GM19239 (cell line): ENCODE data around the gene TRIP10.
"Not testable (repeated sequence)": the region's sequence is repeated elsewhere in the genome, so short reads cannot be mapped to it uniquely, and the experiment has no call there.

ENCODE experiments used
- DNase-seq: peaks from one replicate; pipeline ENCODE4 v3.0.0; 2011; ENCODE audit warnings: low spot score; ENCODE audit not compliant: insufficient read length
- FAIRE-seq: peaks from 2 replicates; lab custom pipeline; 2011; peaks lifted over from hg19 to GRCh38; lab: Jason Lieb, UNC

TRIP10 gene

GRCh38 chr19:6765738-6766356, 26.4 kb downstream of the TRIP10 start:
- FAIRE-seq (no peak), DNase-seq (no peak)

- DNase-seq (no peak), FAIRE-seq (peak; percentile 33)
Observed at GRCh38 chr19:6766357-6767080, 27.0 kb downstream of the TRIP10 start.

DNA sequence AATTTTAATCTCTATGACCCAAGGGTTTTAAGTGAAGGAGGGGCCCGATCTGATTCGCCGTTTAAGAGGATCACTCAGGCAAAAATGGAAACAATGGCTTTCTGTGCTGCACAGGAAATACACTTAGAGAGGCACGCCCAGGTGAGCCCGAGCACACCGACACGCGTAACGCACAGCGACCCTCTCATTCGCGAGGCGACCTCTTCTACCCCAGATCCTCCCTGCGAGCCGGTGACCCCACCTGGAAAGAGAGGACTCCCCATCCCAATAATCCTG, 27.5 kb downstream of the TRIP10 start:
- no peak for DNase-seq
- FAIRE-seq = no peak

GRCh38 chr19:6767357-6768235, 28.1 kb downstream of the TRIP10 start, which contains the start of gene SH2D3A:
TSS of gene SH2D3A (minus strand) at chr19:6767435. CDS start at chr19:6763748, 3,687 bp downstream.
- peak; percentile 75 for DNase-seq
- peak; percentile 94 for FAIRE-seq

DNA sequence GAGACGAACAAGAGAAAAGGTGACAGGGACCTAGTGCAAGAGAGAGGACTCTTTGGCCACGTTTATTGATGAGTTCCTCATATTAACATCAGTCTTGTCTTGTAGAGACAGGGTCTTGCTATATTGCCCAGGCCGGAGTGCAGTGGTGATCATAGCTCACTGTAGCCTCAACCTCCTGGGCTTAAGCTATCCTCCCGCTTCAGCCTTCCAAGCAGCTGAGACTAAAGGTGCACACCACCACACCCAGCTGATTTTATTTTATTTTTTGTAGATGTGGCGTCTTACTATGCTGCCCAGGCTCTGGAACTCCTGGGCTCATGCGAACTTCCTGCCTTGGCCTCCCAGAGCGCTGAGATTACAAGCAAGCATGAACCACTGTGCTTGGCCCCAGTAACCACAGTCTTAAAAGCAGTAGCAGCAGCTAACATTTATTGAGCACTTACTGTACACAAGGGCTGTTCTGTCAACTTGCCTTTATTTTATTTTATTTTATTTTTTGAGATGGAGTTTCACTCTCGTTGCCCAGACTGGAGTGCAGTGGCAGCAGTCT, 28.8 kb downstream of the TRIP10 start:
- no peak for FAIRE-seq
- no peak for DNase-seq

DNA sequence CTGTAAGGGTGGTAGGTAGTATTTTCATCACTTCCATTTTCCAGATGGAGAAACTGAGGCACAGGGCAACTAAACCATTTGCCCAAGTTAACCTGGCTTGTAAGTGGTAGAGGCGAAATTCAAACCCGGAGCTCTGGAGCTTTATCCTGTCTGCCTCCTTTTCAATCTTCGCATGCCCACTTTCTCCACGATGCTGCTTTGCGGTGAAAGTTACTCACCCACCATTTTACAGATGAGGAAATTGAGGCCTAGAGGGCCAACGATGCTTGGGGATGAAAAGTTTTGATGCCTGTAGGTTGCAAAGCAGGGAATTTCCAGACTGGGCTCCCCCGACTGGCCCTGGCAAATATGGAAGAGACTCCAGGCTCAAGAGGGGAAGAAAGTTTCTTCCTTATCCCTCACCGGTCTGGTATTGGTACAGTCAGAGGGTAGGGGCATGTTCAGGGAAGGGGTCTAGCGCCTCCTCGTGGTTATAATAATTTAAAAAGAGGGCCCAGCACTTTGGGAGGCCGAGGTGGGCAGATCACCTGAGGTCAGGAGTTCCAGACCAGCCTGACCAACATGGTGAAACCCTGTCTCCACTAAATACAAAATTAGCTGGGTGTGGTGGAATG, 29.6 kb downstream of the TRIP10 start:
- DNase-seq (no peak), FAIRE-seq (no peak)

DNA sequence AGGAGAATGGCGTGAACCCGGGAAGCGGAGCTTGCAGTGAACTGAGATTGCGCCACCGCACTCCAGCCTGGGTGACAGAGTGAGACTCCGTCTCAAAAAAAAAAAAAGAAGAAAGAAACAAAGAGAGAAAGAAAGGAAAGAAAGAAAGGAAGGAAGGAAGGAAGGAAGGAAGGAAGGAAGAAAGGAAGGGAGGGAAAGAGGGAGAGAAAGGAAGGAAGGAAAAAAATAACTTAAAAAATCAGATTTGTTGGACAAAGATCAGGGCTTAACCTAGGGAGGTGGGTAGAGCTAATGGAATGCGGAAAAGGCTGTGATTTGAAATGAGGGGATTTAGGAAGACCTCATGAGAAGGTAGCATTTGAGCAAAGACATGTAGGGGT, 32.2 kb downstream of the TRIP10 start:
- not testable (repeated sequence) for FAIRE-seq, DNase-seq

DNA sequence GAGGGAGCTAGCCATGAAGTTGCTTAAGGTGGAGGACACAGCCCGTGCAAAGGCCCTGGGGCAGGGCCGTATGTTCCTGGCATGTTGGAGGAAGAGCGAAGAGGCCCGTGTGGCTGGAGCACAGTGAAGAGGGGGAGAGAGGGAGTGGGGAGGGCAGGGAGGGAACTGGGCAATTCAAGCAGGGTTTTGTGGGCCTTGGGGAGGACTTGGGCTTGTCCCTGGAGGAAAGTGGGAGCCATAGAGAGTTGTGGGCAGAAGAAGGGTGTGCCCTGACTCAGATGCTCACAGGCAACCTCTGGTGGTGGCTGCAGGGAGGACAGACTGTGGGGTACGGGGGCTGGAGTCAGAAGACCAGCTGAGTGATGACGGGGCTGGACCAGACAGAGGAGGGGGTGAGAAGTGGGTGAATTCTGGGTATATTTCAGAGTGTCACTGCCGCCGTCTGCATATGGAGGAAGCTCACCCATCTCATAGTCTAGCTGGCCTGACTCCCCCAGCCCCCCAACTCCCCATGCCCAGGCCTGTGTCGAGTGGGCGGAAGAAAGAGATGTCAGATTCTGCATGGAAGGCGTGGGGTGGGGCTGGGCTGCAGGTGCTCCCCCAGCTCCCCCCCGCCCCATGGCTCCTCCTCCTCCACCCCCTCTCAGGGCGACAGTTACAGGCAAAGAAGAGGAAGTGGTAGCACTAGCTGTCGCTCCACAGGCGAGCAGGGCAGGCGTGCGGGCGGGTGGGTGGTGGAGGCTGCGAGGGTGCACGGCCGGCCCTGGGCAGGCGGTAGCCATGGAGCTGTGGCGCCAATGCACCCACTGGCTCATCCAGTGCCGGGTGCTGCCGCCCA, 32.8 kb downstream of the TRIP10 start, which contains the start of gene VAV1:
TSS of gene VAV1 (plus strand) at position 681 of the 838 bp plus-strand sequence. CDS start at position 781, 100 bp downstream.
- DNase-seq = peak; percentile 83
- peak; percentile 84 for FAIRE-seq

GRCh38 chr19:6772866-6773322, 33.4 kb downstream of the TRIP10 start:
- FAIRE-seq = no peak

DNA sequence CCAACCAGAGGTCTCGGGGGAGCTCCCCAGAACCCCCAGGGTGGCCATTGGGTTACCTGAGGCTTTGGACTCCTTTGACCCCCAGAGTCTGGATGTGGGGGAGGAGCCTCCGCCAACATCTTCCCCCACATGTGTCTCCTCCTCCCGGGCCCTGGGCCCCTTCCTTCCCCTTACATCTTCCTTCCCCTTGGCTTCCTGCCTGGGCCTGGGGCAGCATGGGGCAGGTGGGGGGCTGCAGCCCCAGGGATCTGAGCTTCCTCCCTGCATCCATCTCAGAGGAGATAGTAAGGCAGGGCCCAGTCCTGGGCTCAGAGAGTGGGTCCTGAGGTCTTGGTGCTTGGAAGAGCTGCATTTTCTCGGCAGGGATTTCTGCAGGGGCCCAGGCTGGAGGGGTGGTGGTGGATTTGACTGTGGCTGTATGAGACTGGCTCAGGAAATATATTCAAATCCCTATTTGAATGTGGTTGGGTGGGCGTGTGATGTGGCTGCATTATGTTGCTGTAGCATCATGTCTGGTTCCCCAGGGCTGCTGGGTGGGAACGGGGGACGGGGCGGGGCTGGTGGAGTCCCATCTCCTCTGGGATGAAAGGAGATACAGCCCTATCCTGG, 33.9 kb downstream of the TRIP10 start:
- FAIRE-seq (peak; percentile 87), DNase-seq (peak; percentile 38)

More at GRCh38 chr19:6772866-6773322, 33.4 kb downstream of the TRIP10 start:
- DNase-seq = no peak

GRCh38 chr19:6774821-6775707, 35.6 kb downstream of the TRIP10 start:
- FAIRE-seq = no peak
- DNase-seq = no peak

DNA sequence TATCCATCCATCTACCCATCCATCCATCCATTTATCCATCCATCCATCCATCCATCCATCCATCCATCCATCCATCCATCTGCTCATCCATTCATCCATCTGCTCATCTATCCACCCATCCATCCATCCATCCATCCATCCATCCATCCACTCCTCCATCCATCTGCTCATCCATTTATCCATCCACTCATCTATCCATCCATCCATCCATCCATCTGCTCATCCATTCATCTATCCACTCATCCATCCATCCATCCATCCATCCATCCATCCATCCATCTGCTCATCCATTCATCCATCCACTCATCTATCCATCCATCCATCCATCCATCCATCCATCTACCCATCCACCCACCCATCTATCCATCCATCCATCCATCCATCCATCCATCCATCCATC, 36.6 kb downstream of the TRIP10 start:
- FAIRE-seq, DNase-seq: not testable (repeated sequence)

- FAIRE-seq = no peak
Observed at GRCh38 chr19:6776999-6777398, 37.5 kb downstream of the TRIP10 start.

GRCh38 chr19:6777434-6777833, 38.0 kb downstream of the TRIP10 start:
- DNase-seq = no peak
- FAIRE-seq = no peak

More at GRCh38 chr19:6776999-6777398, 37.5 kb downstream of the TRIP10 start:
- no peak for DNase-seq

- DNase-seq (no peak), FAIRE-seq (peak; percentile 86)
Observed at GRCh38 chr19:6778386-6778785, 38.9 kb downstream of the TRIP10 start.

- DNase-seq (no peak), FAIRE-seq (no peak)
Observed at GRCh38 chr19:6779206-6779605, 39.7 kb downstream of the TRIP10 start.

- DNase-seq (no peak), FAIRE-seq (no peak)
Observed at GRCh38 chr19:6787393-6787792, 47.9 kb downstream of the TRIP10 start.

GRCh38 chr19:6788896-6789295, 49.4 kb downstream of the TRIP10 start:
- FAIRE-seq (no peak), DNase-seq (no peak)
